ENCODE results near the gene RUNX1.

Gene RUNX1

GRCh38 chr21:35059742-35060141 is 10.6 kb upstream of the RUNX1 start:
- no peak for DNase-seq (ENCODE audit: low read depth)

- DNase-seq (ENCODE audit: low read depth), result no peak
Observed at GRCh38 chr21:35058058-35058457, 9.0 kb upstream of the RUNX1 start.

- no peak for DNase-seq (ENCODE audit: low read depth)
Observed at GRCh38 chr21:35057428-35057827, 8.3 kb upstream of the RUNX1 start.

GRCh38 chr21:35053356-35054096 is 4.4 kb upstream of the RUNX1 start:
- DNase-seq (ENCODE audit: low read depth), result no peak

- no peak for DNase-seq (ENCODE audit: low read depth)
Observed at GRCh38 chr21:35052801-35053200, 3.7 kb upstream of the RUNX1 start.

GRCh38 chr21:35051287-35051818 is 2.3 kb upstream of the RUNX1 start:
- DNase-seq (ENCODE audit: low read depth), result peak; percentile 72

GRCh38 chr21:35050348-35051286 is 1.5 kb upstream of the RUNX1 start:
- no peak for DNase-seq (ENCODE audit: low read depth)

- DNase-seq (ENCODE audit: low read depth), result no peak
Observed at GRCh38 chr21:35048183-35048601, 910 bp downstream of the RUNX1 start.

GRCh38 chr21:35046880-35047229 is 2.2 kb downstream of the RUNX1 start:
- DNase-seq (ENCODE audit: low read depth), result no peak

- DNase-seq (ENCODE audit: low read depth), result no peak
Observed at GRCh38 chr21:35046263-35046624, 2.9 kb downstream of the RUNX1 start.

- DNase-seq (ENCODE audit: low read depth), result no peak
Observed at GRCh38 chr21:35045542-35046262, 3.4 kb downstream of the RUNX1 start.

- DNase-seq (ENCODE audit: low read depth), result no peak
Observed at GRCh38 chr21:35044770-35045541, 4.1 kb downstream of the RUNX1 start.

GRCh38 chr21:35044128-35044527 is 5.0 kb downstream of the RUNX1 start:
- no peak for DNase-seq (ENCODE audit: low read depth)

- no peak for DNase-seq (ENCODE audit: low read depth)
Observed at GRCh38 chr21:35043549-35043948, 5.6 kb downstream of the RUNX1 start.

GRCh38 chr21:35042836-35043235 is 6.3 kb downstream of the RUNX1 start:
- DNase-seq (ENCODE audit: low read depth), result no peak

- DNase-seq (ENCODE audit: low read depth), result no peak
Observed at GRCh38 chr21:35041881-35042280, 7.2 kb downstream of the RUNX1 start.

GRCh38 chr21:35041122-35041521 is 8.0 kb downstream of the RUNX1 start:
- no peak for DNase-seq (ENCODE audit: low read depth)

GRCh38 chr21:35039595-35040289 is 9.4 kb downstream of the RUNX1 start:
- DNase-seq (ENCODE audit: low read depth), result no peak

GRCh38 chr21:35038772-35039319 is 10.3 kb downstream of the RUNX1 start:
- DNase-seq (ENCODE audit: low read depth), result no peak

- no peak for DNase-seq (ENCODE audit: low read depth)
Observed at GRCh38 chr21:35037384-35037765, 11.7 kb downstream of the RUNX1 start.

Data from activated T-cell treated with anti-CD3 and anti-CD28 coated beads for 1 hour (primary cell).